Measurements from ENCODE around the gene CEP112. TPM values are rescaled to one million over a fixed set of nuclear protein-coding genes. Genes with fewer than 3 reads are reported as not detected.

The CEP112 gene
- total and polyA plus RNA-seq, 2 donors (not counting 3 experiments of a cell fraction or from before 2014, with no cell fraction given) = 1.5 to 25.3 TPM

DNA sequence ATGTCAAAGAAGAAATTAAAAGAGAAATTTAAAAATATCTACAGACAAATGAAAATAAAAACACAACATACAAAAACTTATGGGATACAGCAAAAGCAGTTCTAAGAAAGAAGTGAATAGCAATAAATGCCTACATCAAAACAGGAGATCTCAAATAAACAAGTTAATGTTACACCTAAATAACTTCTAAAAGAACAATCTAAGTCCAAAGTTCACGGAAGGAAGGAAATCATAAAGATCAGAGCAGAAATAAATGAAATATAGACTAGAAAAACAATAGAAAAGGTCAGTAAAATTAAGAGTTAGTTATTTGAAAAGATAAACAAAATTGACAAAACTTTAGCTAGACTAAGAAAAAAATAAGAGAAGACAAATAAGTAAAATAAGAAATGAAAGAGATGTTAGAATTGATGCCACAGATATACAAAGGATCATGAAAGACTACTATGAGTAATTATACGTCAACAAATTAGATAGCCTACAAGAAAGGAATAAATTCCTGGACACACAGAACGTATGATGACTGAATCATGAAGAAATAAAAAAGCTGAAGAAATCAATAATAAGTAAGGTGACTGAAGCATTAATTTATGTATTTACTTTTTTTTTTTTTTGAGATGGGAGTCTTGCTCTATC is 100.4 kb downstream of the CEP112 start:
- Histone ChIP-seq H3K79me2 (ENCODE audit: control insufficient read depth, insufficient read depth, low read length) (no peaks in the 10 kb centered on the region), H3K9me3 (replicated peaks; ENCODE audit: control insufficient read depth, insufficient read depth, low read length) (no peaks in the 10 kb centered on the region), H3K4me1 (ENCODE audit: control insufficient read depth, extremely low read depth, insufficient read depth, low read length) (peaks cover 2% of the 10 kb centered on the region), H3K27me3 (ENCODE audit: control insufficient read depth in 2 of 2, insufficient read depth in 2 of 2, low read length in 2 of 2) (no peaks in the 10 kb centered on the region), H4K20me1 (replicated peaks; ENCODE audit: control insufficient read depth, extremely low read depth, insufficient read depth, low read length) (no peaks in the 10 kb centered on the region), H3K4me2 (ENCODE audit: insufficient read depth, low read length) (no peak overlapping the region), H2AFZ (ENCODE audit: low read depth, low read length) (no peak overlapping the region), H3K36me3 (ENCODE audit: control insufficient read depth in 2 of 2, extremely low read depth in 1 of 2, insufficient read depth in 2 of 2, low read length in 2 of 2) (no peaks in the 10 kb centered on the region), H3K4me3 (replicated peaks in 1 of 3; ENCODE audit: insufficient read depth in 1 of 3, low read depth in 1 of 3, low read length in 3 of 3) (no peak overlapping the region), H3K9me1 (replicated peaks; ENCODE audit: control insufficient read depth, extremely low read depth, insufficient read depth, low read length) (no peaks in the 10 kb centered on the region), H3K27ac (ENCODE audit: insufficient read depth, low read depth, low read length) (no peak overlapping the region), H3K9ac (replicated peaks; ENCODE audit: extremely low read depth, insufficient read depth, low read length) (no peak overlapping the region)
- DNase-seq (ENCODE audit: low read depth, low spot score) = no peak
- TF ChIP-seq JUN (IDR thresholded peaks at IDR 0.05; ENCODE audit: borderline replicate concordance, insufficient read depth, insufficient read length, low read depth) = no peak
- no peak for TF ChIP-seq FOS (IDR thresholded peaks at IDR 0.05; ENCODE audit: borderline replicate concordance, insufficient read depth, low read length)
- TF ChIP-seq, protein P1, sequence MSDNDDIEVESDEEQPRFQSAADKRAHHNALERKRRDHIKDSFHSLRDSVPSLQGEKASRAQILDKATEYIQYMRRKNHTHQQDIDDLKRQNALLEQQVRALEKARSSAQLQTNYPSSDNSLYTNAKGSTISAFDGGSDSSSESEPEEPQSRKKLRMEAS (IDR thresholded peaks at IDR 0.05; ENCODE audit: insufficient read depth, insufficient read length) = no peak
- TF ChIP-seq, protein P2, sequence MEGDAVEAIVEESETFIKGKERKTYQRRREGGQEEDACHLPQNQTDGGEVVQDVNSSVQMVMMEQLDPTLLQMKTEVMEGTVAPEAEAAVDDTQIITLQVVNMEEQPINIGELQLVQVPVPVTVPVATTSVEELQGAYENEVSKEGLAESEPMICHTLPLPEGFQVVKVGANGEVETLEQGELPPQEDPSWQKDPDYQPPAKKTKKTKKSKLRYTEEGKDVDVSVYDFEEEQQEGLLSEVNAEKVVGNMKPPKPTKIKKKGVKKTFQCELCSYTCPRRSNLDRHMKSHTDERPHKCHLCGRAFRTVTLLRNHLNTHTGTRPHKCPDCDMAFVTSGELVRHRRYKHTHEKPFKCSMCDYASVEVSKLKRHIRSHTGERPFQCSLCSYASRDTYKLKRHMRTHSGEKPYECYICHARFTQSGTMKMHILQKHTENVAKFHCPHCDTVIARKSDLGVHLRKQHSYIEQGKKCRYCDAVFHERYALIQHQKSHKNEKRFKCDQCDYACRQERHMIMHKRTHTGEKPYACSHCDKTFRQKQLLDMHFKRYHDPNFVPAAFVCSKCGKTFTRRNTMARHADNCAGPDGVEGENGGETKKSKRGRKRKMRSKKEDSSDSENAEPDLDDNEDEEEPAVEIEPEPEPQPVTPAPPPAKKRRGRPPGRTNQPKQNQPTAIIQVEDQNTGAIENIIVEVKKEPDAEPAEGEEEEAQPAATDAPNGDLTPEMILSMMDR (IDR thresholded peaks at IDR 0.05; ENCODE audit: extremely low read depth in 1 of 2, insufficient read depth in 1 of 2, low read depth in 1 of 2, low read length in 2 of 2) = no peak
- TF ChIP-seq MYC (IDR thresholded peaks at IDR 0.05; ENCODE audit: low read depth, low read length) = no peak
- no peak for TF ChIP-seq EZH2 (IDR thresholded peaks at IDR 0.05; ENCODE audit: borderline replicate concordance, low read depth, low read length, severe bottlenecking)
- no peak for TF ChIP-seq POLR2AphosphoS5 (IDR thresholded peaks at IDR 0.05; ENCODE audit: insufficient read depth, low read depth, low read length)
- TF ChIP-seq POLR2A (IDR thresholded peaks at IDR 0.05; ENCODE audit: low read depth, low read length) = no peak
- no peak for TF ChIP-seq GATA2 (IDR thresholded peaks at IDR 0.05; ENCODE audit: insufficient read depth, insufficient read length, low read depth, low read length)
- POLR2A ChIA-PET = no interaction called here
- intact Hi-C loops (cut with micrococcal nuclease) (no loop called here), dilution Hi-C loops (cut with MboI; ENCODE audit: extremely low pct_ligation_motif_present, low sequenced_read_pairs) (no loop called here)
- CTCF ChIA-PET = no interaction called here
- no peak for FAIRE-seq
- no TSS peak for BruUV-seq (replicated peaks)

Measured in endothelial cell of umbilical vein (primary cell).